Breast epithelium (tissue), 3 donors: ENCODE results near the gene MLX.

ENCODE experiments used
- POLR2AphosphoS5 ChIP-seq, 3 donors: sonication (generic); formaldehyde crosslinking; IDR thresholded peaks; one replicate each; pipeline ENCODE4 v1.6.1; 2017; ENCODE audit warnings: antibody characterized with exemption in 3 of 3
- TF ChIP-seq, protein P1 (sequence below), 3 donors: fragments of 450-650 bp; IDR thresholded peaks; one replicate each; pipeline ENCODE4 v1.5.1; 2016 to 2017; ENCODE audit warnings: antibody characterized with exemption in 3 of 3, mild to moderate bottlenecking in 3 of 3, moderate library complexity in 3 of 3

GRCh38 chr17:42609182-42609813 is 42.4 kb downstream of the MLX start, which contains the start of the genes RETREG3 and TUBG1:
- TF ChIP-seq, protein P1, sequence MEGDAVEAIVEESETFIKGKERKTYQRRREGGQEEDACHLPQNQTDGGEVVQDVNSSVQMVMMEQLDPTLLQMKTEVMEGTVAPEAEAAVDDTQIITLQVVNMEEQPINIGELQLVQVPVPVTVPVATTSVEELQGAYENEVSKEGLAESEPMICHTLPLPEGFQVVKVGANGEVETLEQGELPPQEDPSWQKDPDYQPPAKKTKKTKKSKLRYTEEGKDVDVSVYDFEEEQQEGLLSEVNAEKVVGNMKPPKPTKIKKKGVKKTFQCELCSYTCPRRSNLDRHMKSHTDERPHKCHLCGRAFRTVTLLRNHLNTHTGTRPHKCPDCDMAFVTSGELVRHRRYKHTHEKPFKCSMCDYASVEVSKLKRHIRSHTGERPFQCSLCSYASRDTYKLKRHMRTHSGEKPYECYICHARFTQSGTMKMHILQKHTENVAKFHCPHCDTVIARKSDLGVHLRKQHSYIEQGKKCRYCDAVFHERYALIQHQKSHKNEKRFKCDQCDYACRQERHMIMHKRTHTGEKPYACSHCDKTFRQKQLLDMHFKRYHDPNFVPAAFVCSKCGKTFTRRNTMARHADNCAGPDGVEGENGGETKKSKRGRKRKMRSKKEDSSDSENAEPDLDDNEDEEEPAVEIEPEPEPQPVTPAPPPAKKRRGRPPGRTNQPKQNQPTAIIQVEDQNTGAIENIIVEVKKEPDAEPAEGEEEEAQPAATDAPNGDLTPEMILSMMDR (IDR thresholded peaks at IDR 0.05): peak; percentile 17 to 63 (median 58)
- peak; percentile 66 to 93 (median 92) for TF ChIP-seq POLR2AphosphoS5 (IDR thresholded peaks at IDR 0.05)
